ENCODE measurements around the gene ZRSR2. TPM values are rescaled to one million over a fixed set of nuclear protein-coding genes. Genes with fewer than 3 reads are reported as not detected.

ZRSR2 gene
- total and polyA plus RNA-seq, 2 experiments from 2014 or later = 5.2 to 45.1 TPM

- no peak for TF ChIP-seq CTCF (conservative IDR thresholded peaks at IDR 0.05; ENCODE audit: low read depth in 2 of 2)
- no peak for TF ChIP-seq JUNB (IDR thresholded peaks at IDR 0.05; ENCODE audit: unreplicated experiment)
- no peak for TF ChIP-seq ZNF331 (CRISPR knock-in tag; IDR thresholded peaks at IDR 0.05; ENCODE audit: low read depth)
- no peak for TF ChIP-seq EZH2 (IDR thresholded peaks at IDR 0.05; ENCODE audit: low read depth, unreplicated experiment)
- TF ChIP-seq REST (IDR thresholded peaks at IDR 0.05; ENCODE audit: unreplicated experiment) = no peak
- no peak for TF ChIP-seq EZH2phosphoT487 (IDR thresholded peaks at IDR 0.05; ENCODE audit: unreplicated experiment)
Measured at GRCh38 chrX:15804563-15804962, 14.3 kb downstream of the ZRSR2 start (continued).

GRCh38 chrX:15808254-15808653 lies 18.0 kb downstream of the ZRSR2 start:
- no peak overlapping the region for H3K27ac ChIP-seq (ENCODE audit: low read depth)
- Mint-ChIP-seq H3K4me3 (no peak overlapping the region), H3K36me3 (ENCODE audit: low read depth) (peaks cover 61% of the 10 kb centered on the region), H3K27ac (no peak overlapping the region), H3K27me3 (ENCODE audit: insufficient read depth, low read depth, poor library complexity) (no peaks in the 10 kb centered on the region), H3K4me1 (no peaks in the 10 kb centered on the region), H3K9me3 (no peaks in the 10 kb centered on the region)
- H2AFZ ChIP-seq = no peak overlapping the region
- H3K9me2 ChIP-seq (ENCODE audit: insufficient read depth) = no peaks in the 10 kb centered on the region
- no peaks in the 10 kb centered on the region for H3K4me1 ChIP-seq (ENCODE audit: insufficient read depth)
- 0 out of 2 replicates have a peak, but pooled peaks cover 4% of the 10 kb centered on the region for H3K36me3 ChIP-seq (ENCODE audit: insufficient read depth)
- no peaks in the 10 kb centered on the region for H4K20me1 ChIP-seq (replicated peaks; ENCODE audit: insufficient read depth)
- H3K4me2 ChIP-seq = no peak overlapping the region
- DNase-seq (ENCODE audit: low spot score) = no peak
- no peaks in the 10 kb centered on the region for H3K27me3 ChIP-seq (ENCODE audit: insufficient read depth)
- H3K4me3 ChIP-seq = no peak overlapping the region
- no peaks in the 10 kb centered on the region for H3F3A ChIP-seq (replicated peaks; ENCODE audit: low read depth)
- no peak for ATAC-seq
- no peaks in the 10 kb centered on the region for H3K79me2 ChIP-seq (replicated peaks; ENCODE audit: insufficient read depth)
- TF ChIP-seq CREB1 (CRISPR knock-in tag; IDR thresholded peaks at IDR 0.05; ENCODE audit: low read depth) (no peak), EZH2 (IDR thresholded peaks at IDR 0.05; ENCODE audit: low read depth, unreplicated experiment) (no peak), STAT1 (IDR thresholded peaks at IDR 0.05; ENCODE audit: unreplicated experiment) (no peak), REST (IDR thresholded peaks at IDR 0.05; ENCODE audit: unreplicated experiment) (no peak), ZNF331 (CRISPR knock-in tag; IDR thresholded peaks at IDR 0.05; ENCODE audit: low read depth) (no peak), CTCF (conservative IDR thresholded peaks at IDR 0.05; ENCODE audit: low read depth in 2 of 2) (no peak), NANOG (IDR thresholded peaks at IDR 0.05; ENCODE audit: borderline replicate concordance) (no peak), EZH2phosphoT487 (IDR thresholded peaks at IDR 0.05; ENCODE audit: unreplicated experiment) (no peak), ETS1 (IDR thresholded peaks at IDR 0.05) (no peak)
